ENCODE results near the gene LEPROT.

- TF ChIP-seq CTCF (optimal IDR thresholded peaks at IDR 0.05 in 1 of 3, IDR thresholded peaks at IDR 0.05 in 1 of 3, conservative IDR thresholded peaks at IDR 0.05 in 1 of 3; ENCODE audit: extremely low read depth in 1 of 3, insufficient read depth in 2 of 3, low read length in 3 of 3) (no peak), EZH2 (IDR thresholded peaks at IDR 0.05; ENCODE audit: low read length) (no peak)
Observed at GRCh38 chr1:65432918-65433317, 12.4 kb downstream of the LEPROT start.
